ENCODE measurements around the gene SIL1. TPM values are rescaled to one million over a fixed set of nuclear protein-coding genes. Genes with fewer than 3 reads are reported as not detected.

SIL1 gene
- total RNA-seq, 1 donor from 2014 or later: 41.6 TPM

DNA sequence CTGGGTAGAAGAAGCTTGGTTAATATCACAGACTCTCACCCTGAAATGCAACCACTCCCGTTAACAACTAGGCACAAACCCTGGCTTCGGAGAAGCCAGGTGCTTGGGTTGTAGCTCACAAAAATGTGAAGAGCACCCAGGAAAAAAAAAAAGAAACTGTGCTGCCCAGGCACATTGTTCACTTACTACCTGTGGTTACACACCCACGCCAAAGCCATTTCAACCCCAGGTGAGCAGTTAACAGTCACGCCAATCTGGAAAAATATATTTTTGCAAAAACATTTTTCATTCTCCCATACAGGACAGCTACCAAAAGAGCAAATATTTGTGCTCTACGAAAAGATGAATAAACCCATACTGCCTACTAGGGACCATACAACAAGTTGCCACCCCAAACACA lies 49.2 kb downstream of the SIL1 start:
- Mint-ChIP-seq H3K27ac (ENCODE audit: unreplicated experiment) (no peak overlapping the region), H3K9me3 (ENCODE audit: unreplicated experiment) (no peaks in the 10 kb centered on the region), H3K4me1 (ENCODE audit: low read depth, unreplicated experiment) (peaks cover 15% of the 10 kb centered on the region), H3K36me3 (ENCODE audit: low read depth, unreplicated experiment) (peaks cover 4% of the 10 kb centered on the region), H3K27me3 (ENCODE audit: low read depth, unreplicated experiment) (no peaks in the 10 kb centered on the region), H3K4me3 (ENCODE audit: unreplicated experiment) (no peak overlapping the region)
- Histone ChIP-seq H3K27ac (ENCODE audit: low read depth, low read length) (no peak overlapping the region), H3K4me3 (ENCODE audit: insufficient read depth, low read depth, low read length) (no peak overlapping the region), H3K9ac (ENCODE audit: low read length) (no peak overlapping the region), H3K79me2 (ENCODE audit: insufficient read depth, low read length) (peaks cover 19% of the 10 kb centered on the region), H4K20me1 (ENCODE audit: insufficient read depth, low read length) (peaks cover 64% of the 10 kb centered on the region), H3K4me2 (ENCODE audit: low read length) (no peak overlapping the region), H3K27me3 (ENCODE audit: insufficient read depth, low read length) (no peaks in the 10 kb centered on the region), H3K4me1 (ENCODE audit: insufficient read depth, low read length) (peaks cover 26% of the 10 kb centered on the region), H2AFZ (ENCODE audit: low read depth, low read length) (no peak overlapping the region), H3K9me3 (ENCODE audit: insufficient read depth, low read depth, low read length) (no peaks in the 10 kb centered on the region), H3K36me3 (ENCODE audit: insufficient read depth, low read length) (no peaks in the 10 kb centered on the region)
- no peak for DNase-seq (ENCODE audit: low read depth)
- TF ChIP-seq, protein P1, sequence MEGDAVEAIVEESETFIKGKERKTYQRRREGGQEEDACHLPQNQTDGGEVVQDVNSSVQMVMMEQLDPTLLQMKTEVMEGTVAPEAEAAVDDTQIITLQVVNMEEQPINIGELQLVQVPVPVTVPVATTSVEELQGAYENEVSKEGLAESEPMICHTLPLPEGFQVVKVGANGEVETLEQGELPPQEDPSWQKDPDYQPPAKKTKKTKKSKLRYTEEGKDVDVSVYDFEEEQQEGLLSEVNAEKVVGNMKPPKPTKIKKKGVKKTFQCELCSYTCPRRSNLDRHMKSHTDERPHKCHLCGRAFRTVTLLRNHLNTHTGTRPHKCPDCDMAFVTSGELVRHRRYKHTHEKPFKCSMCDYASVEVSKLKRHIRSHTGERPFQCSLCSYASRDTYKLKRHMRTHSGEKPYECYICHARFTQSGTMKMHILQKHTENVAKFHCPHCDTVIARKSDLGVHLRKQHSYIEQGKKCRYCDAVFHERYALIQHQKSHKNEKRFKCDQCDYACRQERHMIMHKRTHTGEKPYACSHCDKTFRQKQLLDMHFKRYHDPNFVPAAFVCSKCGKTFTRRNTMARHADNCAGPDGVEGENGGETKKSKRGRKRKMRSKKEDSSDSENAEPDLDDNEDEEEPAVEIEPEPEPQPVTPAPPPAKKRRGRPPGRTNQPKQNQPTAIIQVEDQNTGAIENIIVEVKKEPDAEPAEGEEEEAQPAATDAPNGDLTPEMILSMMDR (IDR thresholded peaks at IDR 0.05; ENCODE audit: insufficient read depth, low read depth, low read length): no peak
- no peak for TF ChIP-seq EZH2 (IDR thresholded peaks at IDR 0.05; ENCODE audit: insufficient read depth, low read length)
- FAIRE-seq: no peak

DNA sequence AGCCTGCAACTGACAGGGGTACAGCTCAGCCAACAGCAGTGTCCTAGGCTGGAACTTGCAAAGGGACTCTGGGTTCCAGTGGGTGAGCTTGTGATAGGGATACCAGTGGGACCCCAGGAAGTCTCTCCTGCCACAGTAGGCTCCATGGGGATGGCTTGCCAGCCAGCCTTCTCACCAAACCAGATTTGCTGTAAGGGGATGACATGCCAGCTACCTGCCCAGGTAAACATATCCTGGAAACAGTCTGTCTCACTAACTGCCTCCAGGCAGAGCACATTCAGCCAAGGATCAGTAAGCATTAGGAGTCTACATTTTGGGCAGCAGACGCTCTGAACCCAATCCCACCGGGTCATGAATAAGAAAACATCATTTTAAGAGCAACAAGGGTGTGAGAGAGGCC lies 49.9 kb downstream of the SIL1 start:
- FAIRE-seq: no peak
- H3K79me2 ChIP-seq (ENCODE audit: insufficient read depth, low read length): peaks cover 25% of the 10 kb centered on the region

GRCh38 chr5:139147483-139148087 lies 50.6 kb downstream of the SIL1 start:
- Histone ChIP-seq H2AFZ (ENCODE audit: low read depth, low read length) (no peak overlapping the region), H3K4me2 (ENCODE audit: low read length) (no peak overlapping the region), H3K79me2 (ENCODE audit: insufficient read depth, low read length) (peaks cover 22% of the 10 kb centered on the region), H3K27me3 (ENCODE audit: insufficient read depth, low read length) (no peaks in the 10 kb centered on the region), H3K4me1 (ENCODE audit: insufficient read depth, low read length) (peaks cover 26% of the 10 kb centered on the region), H3K4me3 (ENCODE audit: insufficient read depth, low read depth, low read length) (no peak overlapping the region), H3K9ac (ENCODE audit: low read length) (no peak overlapping the region), H3K9me3 (ENCODE audit: insufficient read depth, low read depth, low read length) (no peaks in the 10 kb centered on the region), H3K36me3 (ENCODE audit: insufficient read depth, low read length) (no peaks in the 10 kb centered on the region), H4K20me1 (ENCODE audit: insufficient read depth, low read length) (peaks cover 55% of the 10 kb centered on the region), H3K27ac (ENCODE audit: low read depth, low read length) (no peak overlapping the region)
- Mint-ChIP-seq H3K27ac (ENCODE audit: unreplicated experiment) (no peak overlapping the region), H3K9me3 (ENCODE audit: unreplicated experiment) (no peaks in the 10 kb centered on the region), H3K27me3 (ENCODE audit: low read depth, unreplicated experiment) (no peaks in the 10 kb centered on the region), H3K4me3 (ENCODE audit: unreplicated experiment) (no peak overlapping the region), H3K4me1 (ENCODE audit: low read depth, unreplicated experiment) (peaks cover 15% of the 10 kb centered on the region), H3K36me3 (ENCODE audit: low read depth, unreplicated experiment) (peaks cover 4% of the 10 kb centered on the region)
- TF ChIP-seq, protein P1 (IDR thresholded peaks at IDR 0.05; ENCODE audit: insufficient read depth, low read depth, low read length): no peak
- TF ChIP-seq EZH2 (IDR thresholded peaks at IDR 0.05; ENCODE audit: insufficient read depth, low read length): no peak
- FAIRE-seq (no peak), DNase-seq (ENCODE audit: low read depth) (peak; percentile 58)

More for the DNA sequence above, 49.9 kb downstream of the SIL1 start:
- no peaks in the 10 kb centered on the region for H3K36me3 ChIP-seq (ENCODE audit: insufficient read depth, low read length)
- peaks cover 4% of the 10 kb centered on the region for H3K36me3 Mint-ChIP-seq (ENCODE audit: low read depth, unreplicated experiment)
- H3K4me3 Mint-ChIP-seq (ENCODE audit: unreplicated experiment): no peak overlapping the region
- no peak overlapping the region for H3K9ac ChIP-seq (ENCODE audit: low read length)
- no peaks in the 10 kb centered on the region for H3K9me3 ChIP-seq (ENCODE audit: insufficient read depth, low read depth, low read length)
- H4K20me1 ChIP-seq (ENCODE audit: insufficient read depth, low read length): peaks cover 57% of the 10 kb centered on the region
- H2AFZ ChIP-seq (ENCODE audit: low read depth, low read length): no peak overlapping the region
- H3K9me3 Mint-ChIP-seq (ENCODE audit: unreplicated experiment): no peaks in the 10 kb centered on the region
- no peaks in the 10 kb centered on the region for H3K27me3 Mint-ChIP-seq (ENCODE audit: low read depth, unreplicated experiment)
- H3K4me1 ChIP-seq (ENCODE audit: insufficient read depth, low read length): peaks cover 26% of the 10 kb centered on the region
- no peak overlapping the region for H3K27ac ChIP-seq (ENCODE audit: low read depth, low read length)
- peaks cover 15% of the 10 kb centered on the region for H3K4me1 Mint-ChIP-seq (ENCODE audit: low read depth, unreplicated experiment)
- H3K4me2 ChIP-seq (ENCODE audit: low read length): no peak overlapping the region
- H3K27ac Mint-ChIP-seq (ENCODE audit: unreplicated experiment): no peak overlapping the region
- TF ChIP-seq EZH2 (IDR thresholded peaks at IDR 0.05; ENCODE audit: insufficient read depth, low read length): no peak
- TF ChIP-seq, protein P1 (IDR thresholded peaks at IDR 0.05; ENCODE audit: insufficient read depth, low read depth, low read length): no peak
- no peak overlapping the region for H3K4me3 ChIP-seq (ENCODE audit: insufficient read depth, low read depth, low read length)
- no peaks in the 10 kb centered on the region for H3K27me3 ChIP-seq (ENCODE audit: insufficient read depth, low read length)
- no peak for DNase-seq (ENCODE audit: low read depth)
